Mononuclear cell (primary cell): ENCODE data around the gene DES. TPM values are rescaled to one million over a fixed set of nuclear protein-coding genes. Genes with fewer than 3 reads are reported as not detected.

Experiments
- H3K27me3 ChIP-seq: 2 replicates; pipeline ENCODE4 v1.6.0; 2011; ENCODE audit warnings: low read length, control low read depth; ENCODE audit not compliant: insufficient read depth
- H3K4me1 ChIP-seq: 2 replicates; pipeline ENCODE4 v1.5.1; 2011; ENCODE audit warnings: mild to moderate bottlenecking, low read length, control low read depth; ENCODE audit not compliant: insufficient read depth
- H3K4me3 ChIP-seq: 2 replicates; pipeline ENCODE4 v1.5.1; 2011; ENCODE audit warnings: mild to moderate bottlenecking, low read length, moderate library complexity
- H3K9me3 ChIP-seq: 2 replicates; pipeline ENCODE4 v1.5.1; 2011; ENCODE audit warnings: low read depth, mild to moderate bottlenecking, control low read depth, low read length
- total RNA-seq: library from RNA; depleted of rRNA; stranded (reverse); fragments of >200 nt; gene quantifications from one replicate; pipeline ENCODE4 v1.2.3, GENCODE V29; 2012

DES gene
- total RNA-seq, 1 donor = 1.3 TPM

DNA sequence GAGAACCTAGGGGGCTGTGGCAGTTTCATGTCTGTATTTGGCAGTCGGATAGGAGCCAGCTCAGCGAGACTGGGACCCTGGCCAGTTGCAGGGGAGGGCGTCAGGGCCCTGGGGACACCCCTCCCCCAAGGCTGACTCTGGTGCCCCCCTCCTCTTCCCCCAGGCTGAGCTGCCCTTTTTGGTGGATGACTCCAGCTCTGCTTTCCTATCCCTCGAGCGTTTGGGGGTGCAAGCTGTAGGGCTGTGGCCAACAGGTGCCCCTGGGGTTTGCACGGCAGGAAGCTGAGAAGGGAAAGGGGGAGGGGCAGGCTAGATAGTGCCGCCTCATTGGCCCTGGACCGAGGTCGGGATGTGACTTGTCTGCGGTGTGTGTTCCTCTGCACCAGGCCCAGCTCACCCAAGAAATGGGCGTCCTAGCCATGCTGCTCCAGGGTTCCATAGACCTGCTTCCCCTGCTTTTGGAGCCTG is 42.9 kb downstream of the DES start:
- Histone ChIP-seq H3K4me1 (no peaks in the 10 kb centered on the region), H3K4me3 (no peak overlapping the region), H3K27me3 (no peaks in the 10 kb centered on the region), H3K9me3 (no peaks in the 10 kb centered on the region)

GRCh38 chr2:219461669-219462068 is 43.5 kb downstream of the DES start:
- H3K27me3 ChIP-seq = no peaks in the 10 kb centered on the region
- H3K4me3 ChIP-seq = no peak overlapping the region
- no peaks in the 10 kb centered on the region for H3K4me1 ChIP-seq
- H3K9me3 ChIP-seq = no peaks in the 10 kb centered on the region

- Histone ChIP-seq H3K4me3 (no peak overlapping the region), H3K27me3 (no peaks in the 10 kb centered on the region), H3K4me1 (no peaks in the 10 kb centered on the region), H3K9me3 (no peaks in the 10 kb centered on the region)
These were observed 44.2 kb downstream of the DES start for GRCh38 chr2:219462349-219462748.

- Histone ChIP-seq H3K4me1 (no peaks in the 10 kb centered on the region), H3K9me3 (no peaks in the 10 kb centered on the region), H3K27me3 (no peaks in the 10 kb centered on the region), H3K4me3 (no peak overlapping the region)
These were observed 46.3 kb downstream of the DES start for GRCh38 chr2:219464286-219465032.

DNA sequence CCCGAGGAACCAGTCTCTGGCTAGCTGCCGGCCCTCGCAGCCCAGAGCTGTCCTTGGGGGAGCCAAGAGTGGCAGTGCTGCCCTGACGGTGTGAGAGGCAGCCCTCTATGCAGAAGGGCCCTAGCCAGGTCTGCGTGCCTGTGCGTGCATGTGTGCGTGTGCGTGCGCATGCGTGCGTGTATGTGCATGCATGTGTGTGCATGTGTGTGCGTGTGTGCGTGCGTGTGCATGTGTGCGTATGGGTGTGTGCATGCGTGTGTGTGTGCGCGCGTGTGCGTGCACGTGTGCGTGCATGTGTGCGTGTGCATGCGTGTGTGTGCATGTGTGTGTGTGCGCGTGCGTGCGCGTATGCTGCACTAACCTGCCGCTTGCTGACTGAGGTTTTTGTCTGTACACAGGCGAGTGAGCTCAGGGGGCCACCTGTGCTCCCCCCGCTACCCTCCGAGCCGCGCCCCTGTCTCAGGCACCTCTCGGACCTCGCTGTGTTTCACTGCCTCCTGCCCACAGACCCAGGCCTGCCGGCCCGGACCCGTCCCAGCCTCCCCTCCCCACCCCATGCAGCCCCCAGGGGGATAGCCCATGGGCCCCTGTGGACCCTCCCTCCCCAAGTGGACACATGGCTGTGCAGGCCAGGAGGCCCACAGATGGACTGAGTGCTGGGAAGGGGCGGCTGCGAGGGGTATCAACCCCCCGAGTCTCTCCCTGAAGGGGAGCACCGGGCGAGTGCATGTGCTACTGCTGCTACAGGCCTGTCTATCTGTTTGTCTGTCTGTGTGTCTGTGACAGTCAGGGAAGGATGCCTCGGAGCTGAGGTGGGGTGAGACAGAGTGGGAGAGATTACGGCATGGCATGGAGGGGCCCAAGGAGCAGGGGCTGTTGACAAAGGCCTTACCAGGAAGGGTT is 47.7 kb downstream of the DES start:
- no peak overlapping the region for H3K4me3 ChIP-seq
- H3K9me3 ChIP-seq = no peaks in the 10 kb centered on the region
- H3K27me3 ChIP-seq = no peaks in the 10 kb centered on the region
- H3K4me1 ChIP-seq = no peaks in the 10 kb centered on the region

DNA sequence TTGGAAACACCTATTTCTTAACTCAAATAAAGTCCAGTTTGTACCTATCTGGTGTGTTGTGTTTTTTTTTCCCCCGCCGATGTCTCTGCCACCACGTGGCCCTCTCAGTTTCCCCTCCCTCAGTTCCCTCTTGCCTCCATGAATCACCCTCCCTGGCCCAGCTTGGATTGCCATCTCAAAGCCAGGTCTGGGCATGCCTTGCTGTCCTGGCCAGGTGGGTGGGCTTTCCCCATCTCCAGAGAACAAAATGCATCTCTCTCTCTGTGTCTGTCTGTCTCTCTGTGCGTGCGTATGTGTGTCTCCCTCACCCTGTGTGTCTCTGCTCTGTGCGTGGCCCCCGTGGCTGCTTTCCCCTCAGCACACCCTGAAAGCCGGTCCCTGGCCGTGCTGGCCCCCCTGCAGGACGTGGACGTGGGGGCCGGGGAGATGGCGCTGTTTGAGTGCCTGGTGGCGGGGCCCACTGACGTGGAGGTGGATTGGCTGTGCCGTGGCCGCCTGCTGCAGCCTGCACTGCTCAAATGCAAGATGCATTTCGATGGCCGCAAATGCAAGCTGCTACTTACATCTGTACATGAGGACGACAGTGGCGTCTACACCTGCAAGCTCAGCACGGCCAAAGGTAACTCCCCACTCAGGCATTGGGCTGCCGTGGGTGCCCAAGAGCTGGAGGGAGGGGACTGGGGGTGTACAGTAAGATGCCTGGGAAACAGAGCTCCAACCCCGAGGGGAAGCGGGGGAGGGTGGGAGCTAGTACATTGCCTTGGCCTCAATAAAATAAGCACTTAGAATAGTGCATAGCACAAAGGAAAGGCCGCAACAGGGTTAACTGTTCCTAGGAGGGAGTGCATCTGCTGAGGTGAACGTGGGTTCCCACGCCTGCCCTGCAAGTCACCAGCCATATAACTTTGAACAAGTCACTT is 48.9 kb downstream of the DES start:
- Histone ChIP-seq H3K4me1 (no peaks in the 10 kb centered on the region), H3K27me3 (no peaks in the 10 kb centered on the region), H3K9me3 (no peaks in the 10 kb centered on the region), H3K4me3 (no peak overlapping the region)

- Histone ChIP-seq H3K4me3 (no peak overlapping the region), H3K9me3 (no peaks in the 10 kb centered on the region), H3K4me1 (no peaks in the 10 kb centered on the region), H3K27me3 (no peaks in the 10 kb centered on the region)
These were observed 49.5 kb downstream of the DES start for GRCh38 chr2:219467736-219468075.

DNA sequence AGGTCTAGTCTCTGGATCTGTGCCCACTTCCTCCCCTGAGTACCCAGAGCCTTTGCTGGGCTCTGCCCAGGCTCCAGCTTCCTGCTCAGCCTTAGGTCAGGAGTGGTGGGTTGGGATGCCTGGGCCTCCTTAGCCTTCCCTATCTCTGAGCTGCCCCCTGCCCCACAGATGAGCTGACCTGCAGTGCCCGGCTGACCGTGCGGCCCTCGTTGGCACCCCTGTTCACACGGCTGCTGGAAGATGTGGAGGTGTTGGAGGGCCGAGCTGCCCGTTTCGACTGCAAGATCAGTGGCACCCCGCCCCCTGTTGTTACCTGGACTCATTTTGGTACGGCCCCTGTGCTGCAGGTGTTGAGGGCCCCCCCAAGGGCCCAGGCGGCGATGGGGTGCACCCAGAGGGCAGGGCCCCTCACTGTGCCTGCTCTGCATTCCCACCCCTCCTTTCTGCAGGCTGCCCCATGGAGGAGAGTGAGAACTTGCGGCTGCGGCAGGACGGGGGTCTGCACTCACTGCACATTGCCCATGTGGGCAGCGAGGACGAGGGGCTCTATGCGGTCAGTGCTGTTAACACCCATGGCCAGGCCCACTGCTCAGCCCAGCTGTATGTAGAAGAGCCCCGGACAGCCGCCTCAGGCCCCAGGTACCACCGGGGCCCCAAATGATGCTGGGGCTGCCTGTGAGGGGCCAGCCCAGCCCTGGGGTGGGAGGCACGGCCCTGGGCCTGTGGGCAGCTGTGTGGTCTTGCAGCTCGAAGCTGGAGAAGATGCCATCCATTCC is 50.4 kb downstream of the DES start:
- Histone ChIP-seq H3K4me3 (no peak overlapping the region), H3K9me3 (no peaks in the 10 kb centered on the region), H3K4me1 (no peaks in the 10 kb centered on the region), H3K27me3 (no peaks in the 10 kb centered on the region)

DNA sequence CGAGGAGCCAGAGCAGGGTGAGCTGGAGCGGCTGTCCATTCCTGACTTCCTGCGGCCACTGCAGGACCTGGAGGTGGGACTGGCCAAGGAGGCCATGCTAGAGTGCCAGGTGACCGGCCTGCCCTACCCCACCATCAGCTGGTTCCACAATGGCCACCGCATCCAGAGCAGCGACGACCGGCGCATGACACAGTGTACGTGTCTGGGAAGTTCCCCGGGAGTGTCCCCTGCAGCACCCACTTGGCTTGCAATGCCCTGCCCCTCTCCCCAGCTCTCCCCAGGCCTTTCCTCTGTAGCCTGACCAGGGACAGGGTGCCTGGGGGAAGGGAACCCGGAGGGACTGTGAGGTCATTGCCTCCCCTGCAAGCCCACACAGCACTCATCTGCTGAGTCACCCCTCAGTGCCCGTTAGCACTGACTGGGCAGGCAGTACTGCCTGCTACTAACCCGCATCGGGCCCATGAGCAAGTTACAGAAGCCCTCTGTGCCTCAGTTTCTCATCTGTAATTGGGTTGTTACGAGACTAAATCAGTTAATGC is 51.1 kb downstream of the DES start:
- H3K4me3 ChIP-seq = no peak overlapping the region
- no peaks in the 10 kb centered on the region for H3K9me3 ChIP-seq
- H3K4me1 ChIP-seq = no peaks in the 10 kb centered on the region
- no peaks in the 10 kb centered on the region for H3K27me3 ChIP-seq

DNA sequence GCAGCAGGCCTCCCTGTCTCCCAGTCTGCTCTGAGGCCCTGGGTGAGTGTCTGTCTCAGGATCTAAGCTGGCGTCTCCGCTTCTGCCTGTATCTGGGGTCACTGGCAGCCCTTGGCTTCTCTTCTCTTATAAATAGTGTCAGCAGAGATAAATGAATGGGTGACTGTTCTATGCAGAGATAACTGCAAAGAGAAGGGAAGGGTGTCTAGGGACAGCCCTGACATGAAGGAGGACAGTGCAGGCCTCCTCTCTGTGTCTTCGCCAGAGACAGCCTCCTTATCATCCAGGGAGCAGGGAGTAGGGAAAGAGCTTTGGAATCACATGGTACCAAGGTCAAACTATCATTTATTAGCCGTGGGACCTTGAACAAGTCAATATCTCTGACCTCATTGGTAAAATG is 52.3 kb downstream of the DES start:
- Histone ChIP-seq H3K4me1 (no peaks in the 10 kb centered on the region), H3K27me3 (no peaks in the 10 kb centered on the region), H3K9me3 (no peaks in the 10 kb centered on the region), H3K4me3 (no peak overlapping the region)

DNA sequence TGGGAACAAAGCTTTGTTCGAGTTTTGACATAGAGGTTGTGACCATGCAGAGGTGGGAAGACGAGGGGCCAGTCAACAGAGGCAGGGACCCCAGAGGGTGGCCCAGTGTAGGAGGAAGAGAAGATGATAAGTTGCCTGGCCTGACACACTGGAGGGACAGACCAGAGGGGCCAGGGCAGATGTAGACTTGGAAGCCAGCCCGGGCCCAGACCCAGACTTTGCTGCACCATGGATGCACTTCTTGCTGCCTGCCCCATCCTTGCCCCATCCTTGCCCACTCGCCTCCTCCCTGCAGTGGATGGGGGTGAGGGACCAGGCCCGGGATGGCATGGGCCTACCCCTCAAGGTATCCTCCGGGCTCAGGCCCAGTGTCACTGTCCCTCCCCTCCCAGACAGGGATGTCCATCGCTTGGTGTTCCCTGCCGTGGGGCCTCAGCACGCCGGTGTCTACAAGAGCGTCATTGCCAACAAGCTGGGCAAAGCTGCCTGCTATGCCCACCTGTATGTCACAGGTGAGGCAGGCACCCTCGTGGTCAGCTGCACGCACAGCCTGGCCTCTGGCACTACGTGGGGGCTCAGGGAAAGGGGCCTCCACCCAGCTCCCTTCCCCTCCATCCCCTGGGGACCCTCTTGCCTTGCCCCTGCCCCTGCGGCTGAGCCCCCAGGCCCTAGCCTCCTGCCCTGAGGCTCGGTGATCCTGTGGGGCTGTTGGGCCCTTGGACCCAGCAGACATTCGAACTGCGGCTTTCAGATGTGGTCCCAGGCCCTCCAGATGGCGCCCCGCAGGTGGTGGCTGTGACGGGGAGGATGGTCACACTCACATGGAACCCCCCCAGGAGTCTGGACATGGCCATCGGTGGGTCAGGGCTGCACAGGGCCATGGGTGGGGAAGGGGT is 53.5 kb downstream of the DES start:
- Histone ChIP-seq H3K4me3 (no peak overlapping the region), H3K27me3 (no peaks in the 10 kb centered on the region), H3K4me1 (no peaks in the 10 kb centered on the region), H3K9me3 (no peaks in the 10 kb centered on the region)

DNA sequence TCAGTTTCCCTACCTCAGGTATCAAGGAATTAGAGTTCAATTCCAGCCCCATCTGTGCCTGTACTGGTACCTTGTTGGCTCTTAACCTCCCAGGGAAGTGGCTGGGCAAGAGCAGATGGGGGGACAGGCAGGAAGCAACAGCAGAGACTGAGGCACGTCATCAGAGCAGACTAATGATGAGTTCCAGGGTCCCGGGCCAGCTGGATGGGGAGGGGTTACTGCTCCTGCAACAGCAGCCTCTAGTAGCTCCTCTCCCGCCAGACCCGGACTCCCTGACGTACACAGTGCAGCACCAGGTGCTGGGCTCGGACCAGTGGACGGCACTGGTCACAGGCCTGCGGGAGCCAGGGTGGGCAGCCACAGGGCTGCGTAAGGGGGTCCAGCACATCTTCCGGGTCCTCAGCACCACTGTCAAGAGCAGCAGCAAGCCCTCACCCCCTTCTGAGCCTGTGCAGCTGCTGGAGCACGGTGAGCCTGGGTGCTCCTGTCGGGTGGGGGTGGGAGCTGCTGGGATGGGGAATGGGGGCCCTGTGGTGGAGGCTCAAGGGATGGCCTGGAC is 54.5 kb downstream of the DES start:
- no peaks in the 10 kb centered on the region for H3K9me3 ChIP-seq
- H3K4me1 ChIP-seq = no peaks in the 10 kb centered on the region
- no peak overlapping the region for H3K4me3 ChIP-seq
- H3K27me3 ChIP-seq = no peaks in the 10 kb centered on the region

- H3K4me1 ChIP-seq = no peaks in the 10 kb centered on the region
- no peaks in the 10 kb centered on the region for H3K27me3 ChIP-seq
- no peak overlapping the region for H3K4me3 ChIP-seq
- no peaks in the 10 kb centered on the region for H3K9me3 ChIP-seq
These were observed 55.3 kb downstream of the DES start for GRCh38 chr2:219473511-219473910.
